ENCODE results near the gene ZNF777.

- TF ChIP-seq CTCF (IDR thresholded peaks at IDR 0.05; ENCODE audit: low read length) (no peak), EZH2phosphoT487 (IDR thresholded peaks at IDR 0.05; ENCODE audit: low read length) (no peak), EZH2 (optimal IDR thresholded peaks at IDR 0.05; ENCODE audit: low read depth, low read length) (no peak)
Observed at GRCh38 chr7:149493366-149493765, 32.5 kb upstream of the ZNF777 start.
